Coronary artery (tissue), 2 donors: ENCODE data around the gene SRC.

Experiments used
- DNase-seq: peaks from one replicate; pipeline ENCODE4 v3.0.0-alpha.2; 2017; ENCODE audit warnings: low spot score
- H3K27ac ChIP-seq, 2 donors: fragments of 200-600 bp; sonication (generic); one replicate each; pipeline ENCODE4 v1.5.1; 2016 to 2019
- H3K4me3 ChIP-seq: fragments of 200-600 bp; sonication (generic); 2 replicates; pipeline ENCODE4 v1.5.1; 2016; ENCODE audit warnings: mild to moderate bottlenecking, moderate library complexity
- CTCF ChIP-seq: fragments of 200-600 bp; sonication (generic); IDR thresholded peaks from one replicate; pipeline ENCODE4 v1.5.1; 2019; ENCODE audit warnings: antibody characterized with exemption

Gene SRC

DNA sequence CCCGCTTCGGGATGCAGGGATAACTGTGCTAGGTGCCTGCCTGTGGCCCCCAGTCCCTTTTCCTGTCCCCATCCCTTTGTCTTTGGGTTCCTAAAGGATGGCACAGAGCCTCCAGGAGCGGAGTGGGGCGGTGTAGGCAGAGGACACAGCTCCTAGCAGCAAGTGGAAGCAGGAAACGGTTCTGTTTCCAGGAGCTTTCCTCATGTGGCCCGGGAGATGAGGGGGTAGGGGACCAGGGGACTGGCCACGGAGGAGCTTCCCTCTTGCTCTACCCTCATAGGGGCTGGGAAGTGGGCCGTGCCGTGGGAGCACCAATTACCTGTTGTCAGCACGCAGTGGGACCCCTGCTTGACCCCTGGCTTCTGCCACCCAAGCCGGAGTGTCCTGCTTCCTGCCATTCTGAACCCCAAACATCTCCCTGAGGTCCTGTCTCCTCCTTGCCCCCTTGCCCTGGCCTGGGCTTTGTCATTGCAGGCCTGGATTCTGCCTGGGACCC, 76.9 kb downstream of the SRC start:
- Histone ChIP-seq H3K27ac (no peak overlapping the region), H3K4me3 (no peak overlapping the region)
- TF ChIP-seq CTCF, result no peak
- no peak for DNase-seq

DNA sequence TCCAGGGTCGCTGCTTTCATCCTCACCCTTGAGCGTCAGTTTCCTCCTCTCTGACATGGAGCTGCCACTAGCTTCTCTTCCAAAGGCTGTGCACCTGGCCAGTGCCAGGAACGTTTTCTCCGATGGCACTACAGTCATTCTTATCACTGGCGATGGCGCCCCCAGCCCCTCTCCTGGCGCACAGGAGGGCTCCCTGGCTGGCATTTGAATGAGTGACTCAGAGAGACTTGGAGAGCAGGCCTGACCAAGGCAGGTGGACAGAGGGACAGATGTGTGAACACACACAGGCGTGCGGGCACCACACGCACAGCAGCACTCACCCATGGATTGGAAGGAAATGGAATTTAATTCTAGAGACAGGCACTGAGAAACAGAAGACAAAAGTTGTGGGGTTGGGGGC, 77.6 kb downstream of the SRC start:
- DNase-seq, result no peak
- no peak for TF ChIP-seq CTCF
- Histone ChIP-seq H3K27ac (no peak overlapping the region), H3K4me3 (no peak overlapping the region)

- TF ChIP-seq CTCF, result no peak
- no peak for DNase-seq
- H3K4me3 ChIP-seq, result no peak overlapping the region
- no peak overlapping the region for H3K27ac ChIP-seq
These were observed 78.3 kb downstream of the SRC start for GRCh38 chr20:37424062-37424851.

- DNase-seq, result no peak
- no peak overlapping the region for H3K27ac ChIP-seq
- no peak overlapping the region for H3K4me3 ChIP-seq
- no peak for TF ChIP-seq CTCF
These were observed 79.2 kb downstream of the SRC start for GRCh38 chr20:37425103-37425625.

DNA sequence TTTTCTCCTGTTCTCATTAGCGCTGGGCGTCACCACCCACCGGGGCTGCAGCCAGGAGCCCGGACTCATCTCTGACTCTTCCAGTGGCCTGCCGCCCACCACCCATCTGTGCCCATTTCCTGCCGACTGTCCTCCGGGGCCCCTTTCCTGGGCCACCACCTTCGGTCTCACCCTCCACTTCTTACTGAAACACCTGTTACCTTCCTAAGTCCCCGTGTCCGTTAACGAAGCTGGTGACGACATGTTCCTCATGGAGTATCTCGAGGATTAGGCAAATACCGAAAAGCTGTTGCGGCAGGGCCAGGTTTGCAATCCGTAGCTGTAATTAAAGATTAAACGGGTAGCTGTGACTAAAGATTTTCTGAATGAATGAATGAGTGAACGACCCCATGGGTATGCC, 80.2 kb downstream of the SRC start:
- TF ChIP-seq CTCF, result no peak
- H3K4me3 ChIP-seq, result no peak overlapping the region
- DNase-seq, result no peak
- no peak overlapping the region for H3K27ac ChIP-seq

DNA sequence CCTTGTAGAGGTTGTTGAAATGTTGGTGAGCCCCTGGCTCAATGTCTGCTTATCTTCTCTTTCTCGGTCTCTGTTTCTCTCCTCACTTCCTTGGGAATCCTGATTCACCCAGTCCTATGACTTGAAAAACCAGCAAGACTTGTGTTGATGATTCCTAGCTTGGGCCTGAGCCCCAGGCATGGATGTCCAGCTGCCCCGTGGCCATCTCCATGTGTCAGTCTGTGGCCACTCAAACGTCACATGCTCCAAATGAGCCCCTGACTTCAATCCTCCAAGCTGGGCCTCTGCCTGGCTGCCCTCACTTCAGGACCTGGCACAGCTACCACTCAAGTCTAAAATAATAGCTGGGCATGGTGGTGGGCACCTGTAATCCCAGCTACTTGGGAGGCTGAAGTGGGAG, 81.0 kb downstream of the SRC start:
- no peak for TF ChIP-seq CTCF
- no peak for DNase-seq
- Histone ChIP-seq H3K27ac (no peak overlapping the region), H3K4me3 (no peak overlapping the region)

- no peak for TF ChIP-seq CTCF
- no peak overlapping the region for H3K4me3 ChIP-seq
- no peak for DNase-seq
- H3K27ac ChIP-seq, result no peak overlapping the region
These were observed 84.1 kb downstream of the SRC start for GRCh38 chr20:37430044-37430443.
